Ureter (tissue), 1 donor: Measurements from ENCODE around the gene MAGEB1. TPM values are rescaled to one million over a fixed set of nuclear protein-coding genes. Genes with fewer than 3 reads are reported as not detected.

ENCODE experiments used
- DNase-seq: peaks from one replicate; pipeline ENCODE4 v3.0.0-alpha.2; 2020; ENCODE audit warnings: low spot score
- total RNA-seq: library from RNA; stranded (reverse); gene quantifications from one replicate; pipeline ENCODE4 v1.2.4, GENCODE V29; 2023
- donor health status: DM: yes; HTN: yes; CAD: no.

MAGEB1 gene
- total RNA-seq = not detected

GRCh38 chrX:30246769-30247489, at the start of gene MAGEB1:
Gene MAGEB1, plus strand, starts transcription at chrX:30247146. Its CDS starts 3,348 bp downstream, at chrX:30250494.
- no peak for DNase-seq

- no peak for DNase-seq
Measured at GRCh38 chrX:30212172-30212571, 34.8 kb upstream of the MAGEB1 start.

- DNase-seq = no peak
Measured at GRCh38 chrX:30215357-30215843, 31.5 kb upstream of the MAGEB1 start, which contains the start of gene MAGEB2. Gene MAGEB2, plus strand, starts transcription at chrX:30215563. Its CDS starts 3,018 bp downstream, at chrX:30218581.

GRCh38 chrX:30217465-30217864, 29.5 kb upstream of the MAGEB1 start:
- DNase-seq = no peak

- DNase-seq = no peak
Measured at GRCh38 chrX:30219372-30219771, 27.6 kb upstream of the MAGEB1 start.

- no peak for DNase-seq
Measured at GRCh38 chrX:30220661-30221060, 26.3 kb upstream of the MAGEB1 start.

- DNase-seq = no peak
Measured at GRCh38 chrX:30224536-30224935, 22.4 kb upstream of the MAGEB1 start.

- DNase-seq = no peak
Measured at GRCh38 chrX:30228526-30228925, 18.4 kb upstream of the MAGEB1 start.

GRCh38 chrX:30230395-30230794, 16.6 kb upstream of the MAGEB1 start, which contains the start of gene MAGEB3:
Gene MAGEB3, plus strand, starts transcription at chrX:30230657. Its CDS starts 5,268 bp downstream, at chrX:30235925.
- no peak for DNase-seq

- no peak for DNase-seq
Measured at GRCh38 chrX:30241724-30242415, 5.1 kb upstream of the MAGEB1 start, which contains the start of gene MAGEB4. Gene MAGEB4, plus strand, starts transcription at chrX:30242000. Its CDS starts 136 bp downstream, at chrX:30242136.

GRCh38 chrX:30248854-30249253, 1.9 kb downstream of the MAGEB1 start:
- no peak for DNase-seq

- DNase-seq = no peak
Measured at GRCh38 chrX:30253257-30253656, 6.3 kb downstream of the MAGEB1 start.

- no peak for DNase-seq
Measured at GRCh38 chrX:30259927-30260326, 13.0 kb downstream of the MAGEB1 start.

GRCh38 chrX:30261012-30261411, 14.1 kb downstream of the MAGEB1 start:
- no peak for DNase-seq

GRCh38 chrX:30262763-30263162, 15.8 kb downstream of the MAGEB1 start:
- no peak for DNase-seq

- DNase-seq = no peak
Measured at GRCh38 chrX:30270639-30271038, 23.7 kb downstream of the MAGEB1 start.

GRCh38 chrX:30275498-30275897, 28.6 kb downstream of the MAGEB1 start:
- DNase-seq = no peak

- DNase-seq = no peak
Measured at GRCh38 chrX:30278365-30278764, 31.4 kb downstream of the MAGEB1 start.

- DNase-seq = no peak
Measured at GRCh38 chrX:30280428-30280827, 33.5 kb downstream of the MAGEB1 start.

- no peak for DNase-seq
Measured at GRCh38 chrX:30282527-30282926, 35.6 kb downstream of the MAGEB1 start.

- DNase-seq = no peak
Measured at GRCh38 chrX:30283456-30284200, 36.7 kb downstream of the MAGEB1 start.
